Astrocyte (in vitro differentiated cells and primary cell): ENCODE measurements around the gene FRY.

Experiments
- EZH2 ChIP-seq: IDR thresholded peaks from 2 replicates; pipeline ENCODE4 v1.6.1; 2012; ENCODE audit warnings: mild to moderate bottlenecking, low read length, inconsistent platforms; ENCODE audit not compliant: insufficient read depth
- TF ChIP-seq, protein P1 (sequence below): IDR thresholded peaks from 2 replicates; pipeline ENCODE4 v1.5.1; 2011; ENCODE audit warnings: low read depth, mild to moderate bottlenecking, inconsistent platforms, low read length, moderate library complexity; ENCODE audit not compliant: insufficient read depth

DNA sequence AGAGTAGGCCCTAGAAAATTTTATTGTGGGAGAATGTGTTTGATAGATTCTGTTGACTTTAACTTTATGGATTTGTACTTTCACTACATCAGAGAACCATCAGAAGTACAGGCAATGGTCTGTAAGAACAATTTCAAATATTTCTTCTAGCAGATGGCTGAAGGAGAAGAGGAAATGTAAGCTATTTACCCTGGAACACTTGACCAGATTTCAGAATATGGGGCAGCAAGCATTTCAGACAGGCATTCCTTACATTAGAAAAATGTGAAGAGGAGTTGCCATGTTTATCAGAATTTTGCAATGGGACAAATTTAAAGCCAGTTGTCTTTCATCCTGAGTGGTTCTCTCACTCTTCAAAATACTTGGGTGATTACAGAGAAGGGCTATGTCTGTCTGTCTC, 7.5 kb downstream of the FRY start:
- TF ChIP-seq, protein P1, sequence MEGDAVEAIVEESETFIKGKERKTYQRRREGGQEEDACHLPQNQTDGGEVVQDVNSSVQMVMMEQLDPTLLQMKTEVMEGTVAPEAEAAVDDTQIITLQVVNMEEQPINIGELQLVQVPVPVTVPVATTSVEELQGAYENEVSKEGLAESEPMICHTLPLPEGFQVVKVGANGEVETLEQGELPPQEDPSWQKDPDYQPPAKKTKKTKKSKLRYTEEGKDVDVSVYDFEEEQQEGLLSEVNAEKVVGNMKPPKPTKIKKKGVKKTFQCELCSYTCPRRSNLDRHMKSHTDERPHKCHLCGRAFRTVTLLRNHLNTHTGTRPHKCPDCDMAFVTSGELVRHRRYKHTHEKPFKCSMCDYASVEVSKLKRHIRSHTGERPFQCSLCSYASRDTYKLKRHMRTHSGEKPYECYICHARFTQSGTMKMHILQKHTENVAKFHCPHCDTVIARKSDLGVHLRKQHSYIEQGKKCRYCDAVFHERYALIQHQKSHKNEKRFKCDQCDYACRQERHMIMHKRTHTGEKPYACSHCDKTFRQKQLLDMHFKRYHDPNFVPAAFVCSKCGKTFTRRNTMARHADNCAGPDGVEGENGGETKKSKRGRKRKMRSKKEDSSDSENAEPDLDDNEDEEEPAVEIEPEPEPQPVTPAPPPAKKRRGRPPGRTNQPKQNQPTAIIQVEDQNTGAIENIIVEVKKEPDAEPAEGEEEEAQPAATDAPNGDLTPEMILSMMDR = no peak
- TF ChIP-seq EZH2 = no peak
